ENCODE data around the gene GUCY2F. TPM values are rescaled to one million over a fixed set of nuclear protein-coding genes. Genes with fewer than 3 reads are reported as not detected.

The GUCY2F gene
- total RNA-seq, 1 donor, result under 0.01 TPM

DNA sequence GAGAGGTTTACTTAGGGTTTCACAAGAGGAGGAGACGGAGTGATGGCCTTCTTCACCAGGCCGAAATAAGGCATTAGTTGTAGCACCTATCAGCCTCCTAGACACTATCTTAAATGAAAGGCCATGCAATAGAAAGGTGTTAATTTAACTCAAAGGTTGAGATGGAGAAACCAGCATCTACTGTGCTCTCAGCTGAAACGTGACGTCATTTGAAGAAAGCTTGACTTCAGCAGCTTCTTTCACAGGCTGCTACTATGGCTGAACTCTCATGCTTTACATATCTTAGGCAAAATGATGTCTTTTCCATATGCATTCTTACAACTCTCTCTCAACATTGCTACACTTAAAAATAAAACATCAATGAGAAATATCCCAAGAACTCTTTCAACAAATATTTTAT lies 99.6 kb downstream of the GUCY2F start:
- TF ChIP-seq, protein P1, sequence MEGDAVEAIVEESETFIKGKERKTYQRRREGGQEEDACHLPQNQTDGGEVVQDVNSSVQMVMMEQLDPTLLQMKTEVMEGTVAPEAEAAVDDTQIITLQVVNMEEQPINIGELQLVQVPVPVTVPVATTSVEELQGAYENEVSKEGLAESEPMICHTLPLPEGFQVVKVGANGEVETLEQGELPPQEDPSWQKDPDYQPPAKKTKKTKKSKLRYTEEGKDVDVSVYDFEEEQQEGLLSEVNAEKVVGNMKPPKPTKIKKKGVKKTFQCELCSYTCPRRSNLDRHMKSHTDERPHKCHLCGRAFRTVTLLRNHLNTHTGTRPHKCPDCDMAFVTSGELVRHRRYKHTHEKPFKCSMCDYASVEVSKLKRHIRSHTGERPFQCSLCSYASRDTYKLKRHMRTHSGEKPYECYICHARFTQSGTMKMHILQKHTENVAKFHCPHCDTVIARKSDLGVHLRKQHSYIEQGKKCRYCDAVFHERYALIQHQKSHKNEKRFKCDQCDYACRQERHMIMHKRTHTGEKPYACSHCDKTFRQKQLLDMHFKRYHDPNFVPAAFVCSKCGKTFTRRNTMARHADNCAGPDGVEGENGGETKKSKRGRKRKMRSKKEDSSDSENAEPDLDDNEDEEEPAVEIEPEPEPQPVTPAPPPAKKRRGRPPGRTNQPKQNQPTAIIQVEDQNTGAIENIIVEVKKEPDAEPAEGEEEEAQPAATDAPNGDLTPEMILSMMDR (IDR thresholded peaks at IDR 0.05; ENCODE audit: insufficient read depth, low read depth, low read length), result no peak
- DNase-seq (ENCODE audit: low read depth), result no peak
- no peak overlapping the region for H3K4me3 ChIP-seq (ENCODE audit: low read depth, low read length)

DNA sequence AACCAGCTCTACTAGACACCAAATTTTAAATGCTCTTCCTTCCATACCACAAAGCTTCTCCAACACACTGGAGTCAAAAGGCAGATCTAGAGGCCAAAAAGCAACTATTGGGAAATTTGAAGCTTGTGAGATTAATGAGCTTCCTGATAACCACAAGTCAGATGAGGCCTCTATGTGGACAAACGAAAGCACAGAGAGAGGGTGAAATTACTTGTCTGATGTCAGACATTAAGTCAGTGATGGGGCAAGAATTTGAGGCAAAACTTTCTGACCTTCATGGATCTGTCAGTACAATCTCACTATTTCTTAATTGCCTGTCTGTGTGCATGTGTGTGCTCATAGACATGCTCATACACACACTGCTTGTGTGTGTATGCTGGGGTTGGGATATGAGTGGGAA lies 103.6 kb downstream of the GUCY2F start:
- TF ChIP-seq, protein P1 (IDR thresholded peaks at IDR 0.05; ENCODE audit: insufficient read depth, low read depth, low read length), result no peak
- DNase-seq (ENCODE audit: low read depth), result no peak

GRCh38 chrX:109374262-109374960 lies 107.5 kb downstream of the GUCY2F start:
- no peak for DNase-seq (ENCODE audit: low read depth)
- no peak overlapping the region for H3K4me3 ChIP-seq (ENCODE audit: low read depth, low read length)
- TF ChIP-seq, protein P1 (IDR thresholded peaks at IDR 0.05; ENCODE audit: insufficient read depth, low read depth, low read length), result no peak

More for the DNA sequence above, 103.6 kb downstream of the GUCY2F start:
- no peak overlapping the region for H3K4me3 ChIP-seq (ENCODE audit: low read depth, low read length)

DNA sequence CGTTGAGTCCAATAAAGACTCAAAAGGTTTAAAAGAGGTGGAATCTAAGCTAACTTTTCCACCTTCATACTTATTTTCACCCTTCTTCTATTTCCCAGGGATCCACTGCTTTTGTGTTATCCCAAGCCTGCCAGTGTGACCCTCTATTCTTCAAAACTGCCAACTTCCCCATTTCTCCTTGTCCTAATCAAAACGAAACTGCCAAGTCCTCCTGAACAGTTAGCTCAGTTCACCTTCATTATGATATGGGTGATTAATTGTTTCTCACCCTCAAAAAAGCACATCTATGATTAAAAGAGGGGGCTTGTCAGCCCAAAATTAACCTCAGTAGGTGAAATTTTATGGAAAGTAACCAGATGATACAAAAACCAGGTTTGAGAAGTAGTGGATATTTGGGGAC lies 108.4 kb downstream of the GUCY2F start:
- TF ChIP-seq, protein P1 (IDR thresholded peaks at IDR 0.05; ENCODE audit: insufficient read depth, low read depth, low read length), result no peak
- DNase-seq (ENCODE audit: low read depth), result no peak
- H3K4me3 ChIP-seq (ENCODE audit: low read depth, low read length), result no peak overlapping the region

GRCh38 chrX:109372716-109373115 lies 109.2 kb downstream of the GUCY2F start:
- H3K4me3 ChIP-seq (ENCODE audit: low read depth, low read length), result no peak overlapping the region
- TF ChIP-seq, protein P1 (IDR thresholded peaks at IDR 0.05; ENCODE audit: insufficient read depth, low read depth, low read length), result no peak
- DNase-seq (ENCODE audit: low read depth), result no peak

- no peak for DNase-seq (ENCODE audit: low read depth)
- H3K4me3 ChIP-seq (ENCODE audit: low read depth, low read length), result no peak overlapping the region
- TF ChIP-seq, protein P1 (IDR thresholded peaks at IDR 0.05; ENCODE audit: insufficient read depth, low read depth, low read length), result no peak
These were observed 109.6 kb downstream of the GUCY2F start for GRCh38 chrX:109372291-109372690.

GRCh38 chrX:109362101-109362500 lies 119.8 kb downstream of the GUCY2F start:
- H3K4me3 ChIP-seq (ENCODE audit: low read depth, low read length), result no peak overlapping the region
- DNase-seq (ENCODE audit: low read depth), result no peak
- TF ChIP-seq, protein P1 (IDR thresholded peaks at IDR 0.05; ENCODE audit: insufficient read depth, low read depth, low read length), result no peak
